HG03558 (cell line): ENCODE data around the gene SPHK2.
"Not testable (repeated sequence)": the region's sequence is repeated elsewhere in the genome, so short reads cannot be mapped to it uniquely, and the experiment has no call there.

Experiments
- ATAC-seq: cut with Tn5 transposase; IDR thresholded peaks from one replicate; pipeline ENCODE4 v1.9.1; 2021; ENCODE audit warnings: moderate number of reproducible peaks; ENCODE audit not compliant: unreplicated experiment; ENCODE audit errors: extremely low read depth

The SPHK2 gene, protein sequence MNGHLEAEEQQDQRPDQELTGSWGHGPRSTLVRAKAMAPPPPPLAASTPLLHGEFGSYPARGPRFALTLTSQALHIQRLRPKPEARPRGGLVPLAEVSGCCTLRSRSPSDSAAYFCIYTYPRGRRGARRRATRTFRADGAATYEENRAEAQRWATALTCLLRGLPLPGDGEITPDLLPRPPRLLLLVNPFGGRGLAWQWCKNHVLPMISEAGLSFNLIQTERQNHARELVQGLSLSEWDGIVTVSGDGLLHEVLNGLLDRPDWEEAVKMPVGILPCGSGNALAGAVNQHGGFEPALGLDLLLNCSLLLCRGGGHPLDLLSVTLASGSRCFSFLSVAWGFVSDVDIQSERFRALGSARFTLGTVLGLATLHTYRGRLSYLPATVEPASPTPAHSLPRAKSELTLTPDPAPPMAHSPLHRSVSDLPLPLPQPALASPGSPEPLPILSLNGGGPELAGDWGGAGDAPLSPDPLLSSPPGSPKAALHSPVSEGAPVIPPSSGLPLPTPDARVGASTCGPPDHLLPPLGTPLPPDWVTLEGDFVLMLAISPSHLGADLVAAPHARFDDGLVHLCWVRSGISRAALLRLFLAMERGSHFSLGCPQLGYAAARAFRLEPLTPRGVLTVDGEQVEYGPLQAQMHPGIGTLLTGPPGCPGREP

GRCh38 chr19:48618916-48619691, at the start of gene SPHK2, which contains the start of gene RPL18:
Gene SPHK2, plus strand, starts transcription at chr19:48619506. Its CDS starts 1,009 bp downstream, at chr19:48620515.
Gene RPL18, minus strand, starts transcription at chr19:48619178. Its CDS starts 35 bp downstream, at chr19:48619143.
- ATAC-seq, result peak; percentile 69

- ATAC-seq, result no peak
Observed at GRCh38 chr19:48569814-48570213, 49.5 kb upstream of the SPHK2 start.

DNA sequence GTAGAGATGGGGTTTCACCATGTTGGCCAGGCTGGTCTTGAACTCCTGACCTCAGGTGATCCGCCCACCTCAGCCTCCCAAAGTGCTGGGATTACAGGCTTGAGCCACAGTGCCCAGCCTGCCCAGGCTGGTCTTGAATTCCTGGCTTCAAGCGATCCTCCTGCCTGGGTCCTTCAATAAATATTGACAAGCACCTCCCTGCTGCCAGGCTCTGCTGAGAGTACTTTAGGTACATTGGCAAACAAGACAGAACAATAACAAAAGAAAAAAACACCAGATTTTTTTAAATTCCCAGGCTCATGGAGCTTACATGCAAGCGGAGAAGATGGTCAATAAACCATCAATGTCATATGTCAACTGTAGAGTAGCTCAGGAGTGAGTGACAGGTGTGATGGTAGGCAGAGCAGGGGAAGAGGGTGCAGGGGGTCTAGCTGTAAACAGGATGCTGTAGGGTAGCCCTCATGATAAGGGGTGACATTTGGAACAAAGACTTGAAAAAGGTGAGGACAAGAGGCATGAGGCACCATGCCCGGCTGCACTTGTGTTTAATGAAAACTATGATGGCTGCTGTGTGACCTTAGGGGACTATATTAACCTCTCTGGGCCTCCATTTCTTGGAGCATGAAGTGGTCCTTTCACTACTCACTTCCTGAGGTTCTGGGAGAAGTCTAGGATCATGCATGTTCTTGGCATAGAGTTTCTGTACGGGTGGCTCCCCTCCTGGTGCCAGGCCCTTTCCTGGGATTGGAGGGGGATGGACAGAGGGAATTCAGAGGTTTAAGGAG, 47.7 kb upstream of the SPHK2 start:
- no peak for ATAC-seq

DNA sequence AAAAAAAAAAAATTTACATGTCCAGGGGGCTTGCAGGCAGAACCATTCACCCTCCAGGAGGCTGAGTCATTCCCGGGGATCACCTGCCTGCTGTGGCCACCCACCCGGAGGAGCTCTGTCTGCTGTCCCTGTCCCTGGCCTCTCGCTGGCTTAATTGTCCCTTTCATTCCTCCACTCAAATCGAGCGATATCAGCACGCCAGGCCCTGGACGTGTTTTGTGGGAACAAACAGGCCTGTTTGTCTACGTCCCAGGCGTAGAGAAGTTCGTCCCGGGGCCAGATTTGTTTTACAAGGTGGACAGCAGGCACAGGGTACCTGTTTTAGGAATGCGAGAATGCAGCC, 46.2 kb upstream of the SPHK2 start:
- ATAC-seq, result no peak

- ATAC-seq, result no peak
Observed at GRCh38 chr19:48575931-48576622, 43.2 kb upstream of the SPHK2 start.

GRCh38 chr19:48577908-48578307, 41.4 kb upstream of the SPHK2 start:
- not testable (repeated sequence) for ATAC-seq

- no peak for ATAC-seq
Observed at GRCh38 chr19:48578891-48579290, 40.4 kb upstream of the SPHK2 start.

DNA sequence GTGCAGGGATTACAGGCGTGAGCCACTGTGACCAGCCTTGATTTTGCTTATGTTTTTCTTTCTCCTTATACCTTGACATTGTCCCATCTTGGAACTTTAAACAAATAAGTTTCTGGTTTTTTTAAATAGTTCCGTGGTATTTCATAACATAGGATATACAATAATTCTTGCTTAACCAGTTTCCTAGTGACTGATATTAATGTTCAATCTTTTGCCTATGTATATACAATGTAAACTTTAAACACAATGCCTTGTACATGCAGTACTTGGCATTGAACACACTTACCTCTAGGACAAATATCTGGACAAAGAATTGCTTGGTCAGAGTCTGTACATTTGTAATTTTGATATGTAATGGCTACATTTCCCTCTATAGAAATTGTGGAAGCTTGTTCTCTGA, 37.1 kb upstream of the SPHK2 start:
- ATAC-seq, result no peak

GRCh38 chr19:48587387-48587786, 31.9 kb upstream of the SPHK2 start:
- no peak for ATAC-seq

GRCh38 chr19:48588670-48589401, 30.5 kb upstream of the SPHK2 start:
- ATAC-seq, result no peak

GRCh38 chr19:48591021-48591420, 28.3 kb upstream of the SPHK2 start:
- ATAC-seq, result no peak

- ATAC-seq, result no peak
Observed at GRCh38 chr19:48595171-48595570, 24.1 kb upstream of the SPHK2 start.

- ATAC-seq, result no peak
Observed at GRCh38 chr19:48595833-48596232, 23.5 kb upstream of the SPHK2 start.

DNA sequence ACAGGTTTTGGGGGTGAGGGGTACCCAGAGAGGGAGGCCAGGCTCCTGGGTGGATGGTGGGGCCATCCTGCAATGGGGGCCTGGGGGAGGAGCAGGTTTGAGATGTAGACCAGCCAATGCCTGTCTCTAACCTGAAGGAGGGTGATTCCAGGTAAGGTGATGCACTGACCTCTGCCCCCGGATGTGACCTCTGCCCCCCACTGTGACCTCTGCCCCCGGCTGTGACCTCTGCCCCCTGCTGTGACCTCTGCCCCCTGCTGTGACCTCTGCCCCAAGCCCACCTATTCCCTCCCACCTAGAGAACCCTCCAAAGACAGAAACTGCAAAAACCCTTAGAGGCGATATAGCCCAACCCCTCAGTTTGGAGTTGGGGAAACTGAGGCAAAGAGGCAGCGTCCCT, 23.1 kb upstream of the SPHK2 start:
- no peak for ATAC-seq

DNA sequence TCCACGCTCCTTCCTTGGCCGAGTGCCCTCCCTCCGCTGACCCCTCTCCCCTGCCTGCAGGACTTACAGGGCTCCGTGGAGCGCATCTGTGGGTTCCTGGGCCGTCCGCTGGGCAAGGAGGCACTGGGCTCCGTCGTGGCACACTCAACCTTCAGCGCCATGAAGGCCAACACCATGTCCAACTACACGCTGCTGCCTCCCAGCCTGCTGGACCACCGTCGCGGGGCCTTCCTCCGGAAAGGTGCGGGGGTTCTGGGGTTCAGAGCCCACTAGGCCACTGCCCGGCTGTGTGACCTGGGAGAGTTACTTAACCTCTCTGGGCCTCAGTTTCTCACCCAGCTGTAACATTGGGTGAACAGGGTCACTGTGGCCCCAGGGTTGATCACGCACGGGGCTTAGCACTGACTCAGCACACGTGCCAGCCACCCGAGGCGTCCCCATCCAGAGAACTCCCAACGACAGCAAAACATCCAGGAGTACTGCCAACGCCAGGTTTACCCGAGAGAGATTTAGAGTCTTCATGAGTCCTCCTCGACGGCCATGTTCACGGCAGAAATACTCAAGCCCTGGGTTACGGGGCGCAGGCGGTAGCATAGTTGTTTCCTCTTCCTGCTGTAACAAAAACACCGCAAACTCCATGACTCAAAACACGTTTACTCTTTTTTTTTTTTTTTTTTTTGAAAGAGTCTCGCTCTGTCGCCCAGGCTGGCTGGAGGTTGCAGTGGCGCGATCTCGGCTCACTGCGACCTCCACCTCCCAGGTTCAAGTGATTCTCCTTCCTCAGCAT, 22.4 kb upstream of the SPHK2 start:
- no peak for ATAC-seq

- no peak for ATAC-seq
Observed at GRCh38 chr19:48598996-48599700, 20.2 kb upstream of the SPHK2 start.

- no peak for ATAC-seq
Observed at GRCh38 chr19:48600679-48601417, 18.5 kb upstream of the SPHK2 start.
